Activated CD4-positive, CD25-positive, alpha-beta regulatory T cell treated with anti-CD3 and anti-CD28 coated beads, Interleukin-2, amount 50 U/mL, for 24 hours (primary cell): ENCODE measurements around the gene PRODH2.

Experiments
- ATAC-seq, 2 donors: fragments of 150-1000 bp; cut with Tn5 transposase; one replicate each; pipeline ENCODE4 v1.10.0; 2021; ENCODE audit warnings: mild to moderate bottlenecking in 1 of 2, moderate library complexity in 1 of 2

The PRODH2 gene

GRCh38 chr19:35793381-35794165 is 19.1 kb downstream of the PRODH2 start:
- ATAC-seq = no peak

GRCh38 chr19:35792888-35793287 is 19.8 kb downstream of the PRODH2 start:
- ATAC-seq = no peak

- ATAC-seq = no peak
Observed at GRCh38 chr19:35792312-35792711, 20.3 kb downstream of the PRODH2 start.

DNA sequence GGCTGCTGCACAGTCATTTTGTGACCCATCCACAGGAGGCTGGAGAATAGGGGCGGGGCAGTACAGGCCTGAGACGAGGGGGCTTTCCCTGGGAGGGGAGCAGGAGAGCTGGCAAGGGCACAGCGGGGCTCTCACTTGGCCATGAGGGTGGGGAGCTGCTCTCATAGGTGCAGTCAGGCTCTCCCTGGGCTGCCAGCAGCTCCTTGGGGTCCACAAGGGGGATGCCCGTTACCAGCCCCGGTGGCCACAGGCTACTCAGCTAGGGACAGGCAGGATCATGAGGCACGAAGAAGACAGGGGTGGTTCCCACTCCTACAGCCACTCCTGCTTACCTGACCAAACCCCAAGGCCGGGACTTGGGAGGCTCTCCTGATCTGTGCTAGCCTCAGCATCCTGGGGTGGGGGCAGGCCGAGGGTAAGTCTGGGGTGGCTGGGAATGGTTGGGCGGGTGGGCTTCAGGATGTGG is 20.8 kb downstream of the PRODH2 start:
- no peak for ATAC-seq

DNA sequence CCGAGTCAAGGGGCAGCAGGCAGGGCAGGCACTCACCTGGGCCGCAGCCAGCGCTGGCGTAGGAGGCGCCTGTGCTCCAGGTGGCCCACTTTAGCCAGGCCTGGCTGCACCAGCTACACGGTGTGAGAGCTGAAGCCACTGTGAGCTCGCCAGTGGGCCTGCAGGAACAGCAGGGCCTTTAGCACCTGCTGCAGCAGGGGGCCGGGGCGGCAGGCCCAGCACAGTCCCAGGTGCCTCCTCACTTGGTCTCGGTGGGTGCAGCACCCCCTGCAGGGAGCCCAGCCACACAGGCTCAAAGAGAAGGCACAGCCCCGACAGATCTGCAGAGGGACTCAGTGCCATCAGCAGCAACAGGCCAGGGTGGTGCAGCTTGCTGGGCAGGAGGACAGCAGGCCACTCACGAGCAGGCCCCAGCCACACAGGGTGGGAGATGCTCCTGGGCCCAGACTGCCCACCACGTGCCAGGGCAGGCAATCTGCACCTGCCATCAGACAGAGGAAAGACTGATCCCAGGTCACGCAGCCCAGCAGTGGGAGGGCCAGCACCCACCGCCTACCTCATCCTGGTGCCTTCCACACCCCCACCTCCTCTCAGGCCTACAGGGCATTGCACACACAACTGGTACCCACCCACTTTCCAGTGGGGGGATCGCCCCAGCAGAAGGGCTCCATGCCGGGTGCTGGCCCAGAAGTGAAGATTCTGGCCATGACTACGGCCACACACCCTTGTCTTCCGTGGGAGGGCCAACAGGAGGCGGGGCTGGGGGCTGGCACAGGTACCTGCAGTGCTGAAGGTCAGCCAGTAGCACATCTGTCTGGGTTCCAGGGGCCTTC is 21.4 kb downstream of the PRODH2 start:
- ATAC-seq = peak in 1 of 2 donors; percentile 33

GRCh38 chr19:35789978-35790944 is 22.4 kb downstream of the PRODH2 start:
- ATAC-seq = no peak

DNA sequence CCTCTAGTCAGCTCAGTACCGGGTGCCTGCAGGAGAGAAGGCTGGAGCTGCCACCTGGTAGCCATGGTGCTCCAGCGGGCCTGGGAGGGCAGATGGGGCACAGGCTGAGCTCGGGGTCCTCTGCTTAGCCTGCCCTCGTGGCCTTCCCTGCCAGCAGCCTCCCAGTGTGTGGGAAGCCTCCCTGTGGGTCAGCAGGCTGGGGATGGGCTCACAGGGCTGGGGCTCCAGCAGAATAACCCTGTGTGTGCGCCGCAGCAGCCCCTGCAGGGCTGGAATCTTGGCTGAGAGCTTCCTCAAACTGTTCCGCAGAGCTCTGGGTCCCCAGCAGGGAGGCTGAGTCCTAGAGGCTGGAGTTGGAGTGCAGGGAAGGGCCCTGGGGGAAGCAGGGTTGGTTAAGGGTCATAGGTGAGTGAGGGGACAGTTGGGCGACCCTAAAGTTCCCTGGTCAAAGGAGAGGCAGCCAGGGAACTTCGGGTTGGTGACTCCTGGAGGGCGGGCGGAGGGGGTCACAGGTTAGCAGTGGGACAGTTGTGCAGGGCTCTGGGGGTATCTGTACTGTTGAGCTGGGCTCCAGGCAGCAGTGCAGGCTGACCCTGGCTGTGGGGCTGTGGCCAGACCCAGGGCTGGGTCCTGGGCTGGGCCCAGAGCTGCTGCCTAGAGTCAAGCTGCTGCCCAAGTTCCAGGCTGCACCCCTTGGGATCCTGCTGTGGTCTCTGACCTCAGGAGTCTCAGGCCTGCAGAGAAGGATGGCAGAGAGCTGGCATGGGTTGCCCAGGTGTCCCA is 23.3 kb downstream of the PRODH2 start:
- no peak for ATAC-seq

DNA sequence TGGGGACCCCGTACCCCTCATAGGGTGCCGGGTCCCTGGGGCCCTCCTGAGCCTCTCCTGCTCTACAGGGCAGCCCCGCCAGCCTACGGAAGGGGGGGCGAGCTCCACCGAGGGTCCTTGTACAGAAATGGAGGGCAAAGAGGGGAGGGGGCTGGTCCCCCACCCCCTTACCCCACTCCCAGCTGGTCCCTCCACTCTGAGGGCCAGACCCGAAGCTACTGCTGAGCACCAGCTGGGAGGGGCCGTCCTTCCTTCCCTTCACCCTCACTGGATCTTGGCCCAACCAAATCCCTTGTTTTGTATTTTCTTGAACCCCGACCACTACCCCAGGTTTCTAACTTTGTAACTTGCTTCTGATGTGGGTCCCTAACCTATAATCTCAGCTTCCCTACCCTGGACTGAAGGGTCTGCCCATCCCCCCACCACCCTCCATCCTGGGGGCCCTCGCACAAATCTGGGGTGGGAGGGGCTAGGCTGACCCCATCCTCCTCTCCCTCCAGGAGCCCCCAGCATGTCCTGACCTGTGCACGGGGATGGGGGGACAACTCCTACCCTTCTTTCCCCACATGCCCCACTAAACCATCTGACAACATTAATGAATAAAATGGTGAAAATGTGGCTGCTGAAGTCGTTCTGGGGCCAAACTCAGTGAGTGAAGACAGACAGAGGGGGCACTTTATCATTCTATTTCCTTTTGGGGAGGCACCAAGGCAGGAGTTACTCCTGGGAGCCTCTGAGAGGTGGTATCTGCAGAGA is 24.3 kb downstream of the PRODH2 start:
- ATAC-seq = no peak

- no peak for ATAC-seq
Observed at GRCh38 chr19:35787227-35787799, 25.3 kb downstream of the PRODH2 start.

- ATAC-seq = no peak
Observed at GRCh38 chr19:35786299-35787160, 26.1 kb downstream of the PRODH2 start.

DNA sequence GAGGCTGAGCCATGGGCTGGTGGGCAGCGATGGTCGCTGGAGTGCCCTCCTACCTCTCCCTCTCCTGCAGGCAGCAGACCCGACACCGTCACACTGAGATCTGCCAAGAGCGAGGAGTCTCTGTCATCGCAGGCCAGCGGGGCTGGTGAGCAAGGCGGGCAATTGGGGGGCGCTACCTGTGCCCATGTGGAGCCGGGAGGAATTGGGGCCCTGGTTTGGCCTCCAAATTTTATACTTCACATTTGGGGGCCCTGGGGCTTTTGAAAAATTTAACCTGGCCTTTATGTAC is 27.4 kb downstream of the PRODH2 start:
- ATAC-seq = no peak

DNA sequence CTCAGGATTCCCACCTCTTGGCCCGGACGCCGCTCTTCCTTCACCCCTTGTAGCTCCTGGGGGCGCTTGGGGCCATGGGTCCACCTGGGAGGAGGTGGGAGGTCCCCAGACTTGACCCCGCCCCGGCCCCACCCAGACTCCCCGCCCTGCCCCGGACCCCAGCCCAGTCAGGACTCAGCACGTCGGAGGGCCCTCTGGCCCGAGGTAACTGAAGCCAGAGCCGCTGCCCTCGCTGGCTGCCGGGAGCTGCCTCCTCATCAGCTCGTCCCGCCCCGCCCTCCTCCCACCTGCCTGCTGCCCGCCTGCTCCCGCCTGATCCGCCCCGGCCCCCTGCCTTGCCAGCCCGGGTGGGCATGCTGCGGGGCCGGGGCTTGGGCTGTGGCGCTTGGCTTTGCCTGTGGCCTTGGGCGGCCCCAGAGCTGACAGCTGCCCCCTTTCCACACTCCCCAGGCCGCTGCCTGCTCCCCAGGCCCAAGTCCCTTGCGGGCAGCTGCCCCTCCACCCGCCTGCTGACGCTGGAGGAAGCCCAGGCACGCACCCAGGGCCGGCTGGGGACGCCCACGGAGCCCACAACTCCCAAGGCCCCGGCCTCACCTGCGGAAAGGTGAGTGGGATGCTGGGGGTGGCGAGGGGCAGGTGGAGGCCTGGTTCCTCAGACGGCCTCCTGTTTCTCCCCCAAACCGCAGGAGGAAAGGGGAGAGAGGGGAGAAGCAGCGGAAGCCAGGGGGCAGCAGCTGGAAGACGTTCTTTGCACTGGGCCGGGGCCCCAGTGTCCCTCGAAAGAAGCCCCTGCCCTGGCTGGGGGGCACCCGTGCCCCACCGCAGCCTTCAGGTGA is 27.9 kb downstream of the PRODH2 start:
- no peak for ATAC-seq

- ATAC-seq = no peak
Observed at GRCh38 chr19:35783469-35784434, 28.9 kb downstream of the PRODH2 start.

DNA sequence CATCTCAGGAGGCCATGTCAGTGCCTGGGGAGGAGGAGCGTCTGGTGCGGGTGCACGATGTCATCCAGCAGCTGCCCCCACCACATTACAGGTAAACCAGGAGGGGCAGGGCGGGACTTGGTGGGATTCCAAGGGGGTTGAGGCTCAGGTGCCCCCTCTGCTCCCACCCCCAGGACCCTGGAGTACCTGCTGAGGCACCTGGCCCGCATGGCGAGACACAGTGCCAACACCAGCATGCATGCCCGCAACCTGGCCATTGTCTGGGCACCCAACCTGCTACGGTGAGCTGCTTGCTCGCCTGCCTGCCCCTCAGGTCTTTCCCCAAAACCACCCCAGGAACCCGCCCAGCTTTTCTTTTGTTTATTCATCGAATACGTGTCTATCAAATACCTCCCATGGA is 30.1 kb downstream of the PRODH2 start:
- ATAC-seq = no peak

GRCh38 chr19:35781650-35782049 is 31.0 kb downstream of the PRODH2 start:
- ATAC-seq = no peak

DNA sequence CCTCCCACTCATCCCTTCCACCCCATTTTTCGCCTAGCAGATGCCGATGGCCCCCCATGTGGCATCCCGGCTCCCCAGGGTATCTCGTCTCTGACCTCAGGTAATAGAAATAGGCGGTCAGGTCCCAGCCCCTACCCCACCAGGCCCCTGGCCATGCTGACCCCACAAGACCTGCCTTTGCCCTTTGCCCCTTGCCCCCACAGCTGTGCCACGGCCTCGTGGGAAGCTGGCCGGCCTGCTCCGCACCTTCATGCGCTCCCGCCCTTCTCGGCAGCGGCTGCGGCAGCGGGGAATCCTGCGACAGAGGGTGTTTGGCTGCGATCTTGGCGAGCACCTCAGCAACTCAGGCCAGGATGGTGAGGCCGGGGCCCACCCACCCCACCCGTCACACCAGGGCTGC is 31.9 kb downstream of the PRODH2 start:
- no peak for ATAC-seq

- no peak for ATAC-seq
Observed at GRCh38 chr19:35780058-35780457, 32.6 kb downstream of the PRODH2 start.

DNA sequence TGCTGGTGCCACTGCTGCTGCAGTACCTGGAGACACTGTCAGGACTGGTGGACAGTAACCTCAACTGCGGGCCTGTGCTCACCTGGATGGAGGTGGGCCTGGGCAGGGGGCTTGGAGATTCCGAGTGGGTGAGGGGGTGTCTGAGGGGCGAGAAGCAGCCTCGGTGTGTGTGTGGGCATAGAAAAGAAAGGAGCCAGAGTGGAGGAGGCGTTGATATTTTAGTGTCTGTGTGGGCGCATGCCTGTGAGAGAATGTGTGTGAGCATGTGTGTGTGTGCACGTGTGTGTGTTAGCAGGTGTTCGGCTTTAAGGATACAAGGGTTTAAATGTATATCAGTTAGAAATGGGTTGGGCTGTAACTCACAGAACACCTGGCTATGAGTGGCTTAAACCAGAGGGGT is 33.6 kb downstream of the PRODH2 start:
- ATAC-seq = no peak
